CD4-positive, alpha-beta T cell treated with Interleukin-1 beta for 1 hour (primary cell): ENCODE measurements around the gene NEXMIF.
"Not testable (repeated sequence)": the region's sequence is repeated elsewhere in the genome, so short reads cannot be mapped to it uniquely, and the experiment has no call there.

Source experiments
- DNase-seq, 2 donors: peaks; one replicate each; pipeline ENCODE4 v3.0.0-alpha.2; 2020 to 2022

Gene NEXMIF

DNA sequence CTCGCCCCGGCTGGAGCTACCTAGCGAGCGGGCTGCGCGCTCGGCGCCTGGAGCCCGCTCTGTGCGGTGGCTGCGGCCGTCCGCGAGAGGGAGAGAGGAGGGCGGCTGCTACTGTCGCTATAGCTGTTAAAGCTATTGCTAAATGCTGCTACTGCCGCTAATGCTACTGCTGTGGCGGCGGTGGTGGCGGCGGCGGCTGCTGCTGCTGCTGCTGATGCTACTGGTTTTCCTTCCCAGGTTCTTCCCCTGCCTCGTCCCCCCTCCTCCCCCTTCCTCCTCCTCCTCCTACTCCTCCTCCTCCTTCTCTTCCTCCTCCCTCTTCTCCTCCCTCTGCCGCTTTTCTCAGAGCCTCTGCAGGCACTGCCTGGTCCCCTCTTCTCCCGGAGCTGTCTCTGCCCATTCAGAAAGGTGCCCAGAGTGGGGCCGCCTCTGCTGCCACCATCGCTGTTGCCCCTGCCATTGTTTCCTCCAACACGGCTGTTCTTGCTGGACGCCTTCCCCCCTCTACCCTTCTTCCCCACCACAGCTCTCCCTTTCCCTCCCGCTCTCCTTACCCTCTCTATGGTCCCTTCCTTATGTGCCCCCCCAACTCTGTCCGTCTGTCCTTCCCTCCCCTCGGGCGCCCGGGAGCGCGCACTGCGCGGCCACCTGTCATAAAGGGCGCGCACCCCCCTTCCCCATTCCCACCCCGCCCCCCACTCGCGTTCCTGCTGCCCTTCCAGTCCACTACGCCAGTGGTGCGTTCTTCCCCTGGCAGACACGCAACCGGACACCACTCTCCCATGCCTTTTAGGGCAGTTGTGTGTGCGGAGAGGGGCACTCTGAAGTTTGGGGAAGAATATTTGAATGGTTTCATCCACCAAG, at the start of gene NEXMIF:
TSS of gene NEXMIF (minus strand) at position 228 of the 864 bp plus-strand sequence.
- peak; percentile 10 to 21 for DNase-seq

- not testable (repeated sequence) for DNase-seq
Observed at GRCh38 chrX:74961962-74962361, 36.7 kb upstream of the NEXMIF start.

GRCh38 chrX:74949717-74950116, 24.5 kb upstream of the NEXMIF start:
- no peak for DNase-seq

DNA sequence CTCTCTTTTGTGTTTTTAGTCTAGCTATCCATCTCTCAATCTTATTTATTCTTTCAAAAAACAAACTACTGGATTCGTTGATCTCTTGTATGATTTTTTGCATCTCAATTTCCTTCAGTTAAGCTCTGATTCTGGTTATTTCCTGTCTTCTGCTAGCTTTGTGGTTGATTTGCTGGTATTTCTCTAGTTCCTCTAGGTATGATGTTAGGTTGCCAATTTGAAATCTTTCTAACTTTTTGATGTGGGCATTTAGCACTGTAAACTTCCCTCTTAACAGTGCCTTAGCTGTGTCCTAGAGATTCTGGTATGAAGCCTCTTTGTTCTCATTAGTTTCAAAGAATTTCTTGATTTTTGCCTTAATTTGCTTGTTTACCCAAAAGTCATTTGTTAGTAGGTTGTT, 15.2 kb upstream of the NEXMIF start:
- no peak for DNase-seq

GRCh38 chrX:74931214-74931613, 6.0 kb upstream of the NEXMIF start:
- no peak for DNase-seq

GRCh38 chrX:74924449-74925224, 615 bp downstream of the NEXMIF start:
- DNase-seq: peak; percentile 7 to 20

GRCh38 chrX:74923942-74924448, 1.3 kb downstream of the NEXMIF start:
- DNase-seq: no peak

GRCh38 chrX:74922922-74923543, 2.2 kb downstream of the NEXMIF start:
- no peak for DNase-seq

DNA sequence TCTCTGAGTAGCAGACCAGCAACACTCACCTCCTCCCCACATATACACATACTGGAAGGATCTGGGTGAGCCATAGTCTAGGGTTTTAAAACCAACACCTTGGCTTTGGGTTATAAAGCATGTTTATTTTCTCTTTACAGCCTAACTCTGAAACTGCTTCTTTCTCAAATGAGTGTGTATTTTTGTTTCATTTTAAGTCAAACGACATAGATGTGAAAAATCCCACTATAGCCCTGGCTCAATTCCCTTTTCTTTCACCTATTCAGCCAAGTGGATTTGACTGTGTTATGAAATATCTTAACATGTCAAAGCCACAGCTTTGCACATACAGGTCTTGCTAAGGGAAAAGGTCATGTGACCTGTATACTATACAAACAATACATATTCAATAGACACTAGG, 13.8 kb downstream of the NEXMIF start:
- no peak for DNase-seq

DNA sequence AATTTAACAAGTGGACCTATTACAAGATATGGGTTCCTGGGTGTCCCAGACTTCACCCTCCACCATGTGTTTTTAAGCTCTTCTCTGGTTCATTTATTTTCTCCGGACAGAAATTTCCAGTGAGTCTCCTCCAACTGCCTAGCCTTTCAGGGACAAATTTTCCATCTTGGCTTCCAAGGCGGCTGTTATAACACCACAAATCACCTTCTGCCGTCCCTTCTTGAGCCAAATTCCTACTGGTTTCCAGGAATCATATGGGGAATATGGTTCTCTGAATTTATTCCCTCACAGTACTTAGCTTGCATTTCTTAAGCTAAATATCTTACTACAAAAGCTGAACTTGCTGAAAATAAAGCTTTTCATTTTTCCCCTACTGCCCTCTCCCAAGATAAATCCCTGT, 18.8 kb downstream of the NEXMIF start:
- DNase-seq: no peak

- no peak for DNase-seq
Observed at GRCh38 chrX:74902806-74903205, 22.4 kb downstream of the NEXMIF start.

- no peak for DNase-seq
Observed at GRCh38 chrX:74892561-74892960, 32.7 kb downstream of the NEXMIF start.

DNA sequence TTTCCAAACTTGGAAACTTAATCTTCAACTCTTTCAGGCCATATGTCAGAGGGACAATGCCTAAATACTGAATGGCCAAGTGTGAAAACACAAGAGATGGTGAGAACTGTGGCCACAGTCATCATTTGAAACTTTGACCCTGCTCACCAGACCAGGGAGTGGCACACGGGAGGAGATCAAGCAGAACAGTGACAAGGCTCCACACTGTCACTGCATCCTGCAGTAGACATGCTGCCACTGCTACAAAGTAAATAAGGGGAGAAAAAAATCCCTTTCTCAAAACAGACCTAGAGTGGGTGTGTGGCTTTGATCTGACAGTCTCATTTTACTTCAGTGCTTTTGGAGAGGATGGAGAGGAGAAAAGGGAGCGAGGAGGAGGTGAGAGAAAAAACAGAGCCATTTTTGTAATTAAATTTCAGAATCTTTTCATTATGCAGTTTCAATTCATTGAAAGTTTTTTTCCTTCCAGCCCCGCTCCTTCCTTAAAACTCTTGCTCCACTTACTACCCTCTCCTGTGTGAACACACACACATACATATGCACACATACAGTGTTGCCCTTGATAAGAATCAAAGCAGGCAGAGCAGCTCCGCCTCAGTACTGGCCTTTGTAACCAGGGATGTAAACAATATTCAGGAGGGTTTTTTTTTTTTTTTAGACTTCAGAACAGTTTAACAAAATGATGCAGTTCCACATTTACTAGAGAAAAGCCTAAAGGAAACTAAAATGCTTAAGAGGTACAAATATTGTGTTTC, 34.4 kb downstream of the NEXMIF start:
- DNase-seq: no peak

- not testable (repeated sequence) for DNase-seq
Observed at GRCh38 chrX:74882383-74882782, 42.9 kb downstream of the NEXMIF start.

DNA sequence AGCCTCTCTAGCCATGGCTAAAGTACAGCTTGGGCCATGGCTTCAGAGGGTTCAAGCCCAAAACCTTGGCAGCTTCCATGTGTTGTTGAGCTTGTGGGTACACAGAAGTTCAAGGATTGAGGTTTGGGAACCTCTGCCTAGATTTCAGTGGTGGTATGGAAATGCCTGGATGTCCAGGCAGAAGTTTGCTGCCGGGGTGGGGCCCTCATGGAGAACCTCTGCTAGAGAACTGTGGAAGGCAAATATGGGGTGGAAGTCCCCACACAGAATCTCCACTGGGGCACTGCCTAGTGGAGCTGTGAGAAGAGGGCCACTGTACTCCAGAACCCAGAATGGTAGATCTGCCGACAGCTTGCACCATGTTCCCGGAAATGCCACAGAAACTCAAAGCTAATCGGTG, 59.5 kb downstream of the NEXMIF start:
- DNase-seq: no peak

DNA sequence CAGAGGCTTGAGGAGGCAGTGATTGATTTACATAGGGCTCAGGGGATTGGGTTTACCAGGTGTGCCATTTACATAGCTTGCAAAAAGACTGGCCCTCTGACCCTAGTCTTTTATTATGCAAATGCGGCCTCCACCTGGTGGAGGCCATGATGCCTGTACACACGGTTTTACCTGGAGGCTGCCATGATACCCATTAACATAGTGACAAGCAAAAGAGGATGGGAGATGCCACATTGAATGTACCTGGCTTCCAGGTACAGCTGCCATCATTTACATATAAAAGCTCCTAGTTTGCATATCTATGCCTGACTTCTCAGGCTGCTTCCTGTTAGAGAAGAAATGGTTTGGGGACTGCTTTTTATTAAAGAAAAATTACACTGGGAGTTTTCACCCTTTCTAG, 72.0 kb downstream of the NEXMIF start:
- no peak for DNase-seq

DNA sequence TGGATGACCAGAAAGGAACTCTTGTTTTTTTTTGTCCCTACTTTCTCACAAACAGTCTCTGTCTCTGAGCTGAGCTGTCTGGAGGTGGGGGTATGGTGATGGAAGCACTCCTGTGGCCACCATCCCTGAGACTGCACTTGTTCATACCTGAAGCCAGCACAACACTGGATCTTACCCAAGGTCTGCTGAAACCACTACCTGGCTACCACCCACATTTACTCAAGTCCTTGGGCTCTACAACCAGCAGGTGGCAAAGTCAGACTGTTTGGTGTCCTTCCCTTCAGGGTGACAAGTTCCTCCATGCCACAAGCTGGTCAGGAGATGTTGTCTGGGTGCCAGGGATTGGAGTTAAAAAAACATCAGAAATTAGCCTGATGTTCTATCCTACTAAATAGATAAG, 89.7 kb downstream of the NEXMIF start:
- no peak for DNase-seq

DNA sequence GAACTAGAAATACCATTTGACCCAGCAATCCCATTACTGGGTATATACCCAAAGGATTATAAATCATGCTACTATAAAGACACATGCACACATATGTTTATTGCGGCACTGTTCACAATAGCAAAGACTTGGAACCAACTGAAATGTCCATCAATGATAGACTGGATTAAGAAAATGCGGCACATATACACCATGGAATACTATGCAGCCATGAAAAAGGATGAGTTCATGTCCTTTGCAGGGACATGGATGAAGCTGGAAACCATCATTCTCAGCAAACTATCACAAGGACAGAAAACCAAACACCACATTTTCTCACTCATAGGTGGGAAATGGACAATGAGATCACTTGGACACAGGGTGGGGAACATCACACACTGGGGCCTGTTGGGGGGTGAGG, 105.5 kb downstream of the NEXMIF start:
- not testable (repeated sequence) for DNase-seq

DNA sequence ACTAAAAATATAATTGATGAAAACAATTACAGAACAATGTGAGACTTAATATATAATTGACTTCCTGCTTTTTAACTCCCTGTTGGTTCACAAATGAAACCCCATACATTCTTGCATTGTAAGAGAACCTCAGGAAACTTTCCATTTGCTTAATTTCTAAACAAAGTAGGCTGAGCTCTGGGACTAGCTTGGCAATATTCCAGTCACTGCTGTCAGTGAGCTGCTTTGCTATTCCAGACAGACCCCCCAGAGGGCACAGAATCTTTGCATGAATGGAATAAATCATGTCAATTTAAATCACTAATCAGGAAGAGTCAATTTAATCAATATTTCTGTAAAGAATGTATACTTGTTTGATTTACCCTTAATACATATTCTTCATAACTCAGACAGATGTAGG, 110.6 kb downstream of the NEXMIF start:
- DNase-seq: no peak

- DNase-seq: no peak
Observed at GRCh38 chrX:74804574-74804973, 120.7 kb downstream of the NEXMIF start.

- no peak for DNase-seq
Observed at GRCh38 chrX:74800062-74800461, 125.2 kb downstream of the NEXMIF start.

- no peak for DNase-seq
Observed at GRCh38 chrX:74797338-74797887, 127.8 kb downstream of the NEXMIF start.
